ENCODE results near the gene TMIE.

GRCh38 chr3:46721009-46721408 is 19.8 kb downstream of the TMIE start:
- TF ChIP-seq EP300 (conservative IDR thresholded peaks at IDR 0.05; ENCODE audit: poor library complexity, severe bottlenecking) (no peak), EZH2 (IDR thresholded peaks at IDR 0.05; ENCODE audit: borderline replicate concordance, insufficient read depth, low read length, poor library complexity, severe bottlenecking) (no peak), CTCF (IDR thresholded peaks at IDR 0.05; ENCODE audit: poor library complexity, severe bottlenecking) (no peak), POLR2AphosphoS5 (IDR thresholded peaks at IDR 0.05) (no peak), TAF1 (IDR thresholded peaks at IDR 0.05; ENCODE audit: low read depth) (no peak), MXI1 (conservative IDR thresholded peaks at IDR 0.05; ENCODE audit: poor library complexity, severe bottlenecking) (no peak), REST (IDR thresholded peaks at IDR 0.05; ENCODE audit: borderline replicate concordance) (no peak), SMC3 (conservative IDR thresholded peaks at IDR 0.05; ENCODE audit: poor library complexity) (no peak)
